Glutamatergic neuron (in vitro differentiated cells): ENCODE data around the gene DQX1. TPM values are rescaled to one million over a fixed set of nuclear protein-coding genes. Genes with fewer than 3 reads are reported as not detected.
"Not testable (repeated sequence)": the region's sequence is repeated elsewhere in the genome, so short reads cannot be mapped to it uniquely, and the experiment has no call there.

ENCODE experiments used
- DNase-seq: peaks from one replicate; pipeline ENCODE4 v3.0.0; 2022
- H3K27ac Mint-ChIP-seq: one replicate; pipeline ENCODE4 v1.8.0; 2020; ENCODE audit warnings: mild to moderate bottlenecking, mixed read lengths, inconsistent platforms; ENCODE audit not compliant: unreplicated experiment
- H3K27me3 Mint-ChIP-seq: one replicate; pipeline ENCODE4 v1.8.0; 2020; ENCODE audit warnings: mild to moderate bottlenecking, moderate library complexity, mixed read lengths, inconsistent platforms; ENCODE audit not compliant: unreplicated experiment
- H3K36me3 Mint-ChIP-seq: one replicate; pipeline ENCODE4 v1.8.0; 2020; ENCODE audit warnings: mild to moderate bottlenecking, mixed read lengths, inconsistent platforms; ENCODE audit not compliant: unreplicated experiment
- H3K4me1 Mint-ChIP-seq: one replicate; pipeline ENCODE4 v1.8.0; 2020; ENCODE audit warnings: mild to moderate bottlenecking, low read depth, mixed read lengths, inconsistent platforms; ENCODE audit not compliant: unreplicated experiment
- H3K4me3 Mint-ChIP-seq: one replicate; pipeline ENCODE4 v1.8.0; 2020; ENCODE audit warnings: mild to moderate bottlenecking, mixed read lengths, inconsistent platforms; ENCODE audit not compliant: unreplicated experiment
- H3K9me3 Mint-ChIP-seq: one replicate; pipeline ENCODE4 v1.8.0; 2020; ENCODE audit warnings: mild to moderate bottlenecking, moderate library complexity, mixed read lengths, inconsistent platforms; ENCODE audit not compliant: unreplicated experiment
- CTCF ChIP-seq: fragments of 200-600 bp; sonication (generic); IDR thresholded peaks from one replicate; pipeline ENCODE4 v1.5.0; 2021; ENCODE audit not compliant: partially characterized antibody, unreplicated experiment
- total RNA-seq: library from RNA; stranded (reverse); fragmentation: NEBNext Ultra II Directional; extraction: Animal tissue kit (Norgen Biotek cat#: 25700); gene quantifications from one replicate; pipeline ENCODE4 v1.2.1, GENCODE V29; 2021; ENCODE audit not compliant: unreplicated experiment

DQX1 gene
- total RNA-seq, 1 donor from 2014 or later = 0.91 TPM

GRCh38 chr2:74564222-74564621 is 38.2 kb upstream of the DQX1 start:
- no peak for DNase-seq
- no peak for TF ChIP-seq CTCF
- Mint-ChIP-seq H3K4me3 (no peak overlapping the region), H3K9me3 (peaks cover 3% of the 10 kb centered on the region), H3K27me3 (peaks cover 18% of the 10 kb centered on the region), H3K36me3 (no peaks in the 10 kb centered on the region), H3K4me1 (no peaks in the 10 kb centered on the region), H3K27ac (no peak overlapping the region)

GRCh38 chr2:74562126-74562775 is 36.2 kb upstream of the DQX1 start:
- no peaks in the 10 kb centered on the region for H3K36me3 Mint-ChIP-seq
- H3K4me1 Mint-ChIP-seq = no peaks in the 10 kb centered on the region
- H3K27ac Mint-ChIP-seq = no peak overlapping the region
- TF ChIP-seq CTCF = no peak
- peaks cover 5% of the 10 kb centered on the region for H3K9me3 Mint-ChIP-seq
- no peak for DNase-seq
- peak overlapping the region; percentile 8 for H3K4me3 Mint-ChIP-seq
- peaks cover 17% of the 10 kb centered on the region for H3K27me3 Mint-ChIP-seq

GRCh38 chr2:74561022-74561421 is 35.0 kb upstream of the DQX1 start:
- not testable (repeated sequence) for H3K27ac Mint-ChIP-seq, H3K36me3 Mint-ChIP-seq, DNase-seq, H3K4me3 Mint-ChIP-seq, H3K9me3 Mint-ChIP-seq, H3K4me1 Mint-ChIP-seq
- H3K27me3 Mint-ChIP-seq = peaks cover 18% of the 10 kb centered on the region

GRCh38 chr2:74560591-74560990 is 34.6 kb upstream of the DQX1 start:
- Mint-ChIP-seq H3K27me3 (peaks cover 14% of the 10 kb centered on the region), H3K36me3 (no peaks in the 10 kb centered on the region), H3K4me1 (no peaks in the 10 kb centered on the region), H3K4me3 (no peak overlapping the region), H3K9me3 (peaks cover 5% of the 10 kb centered on the region), H3K27ac (no peak overlapping the region)
- TF ChIP-seq CTCF = no peak
- no peak for DNase-seq

DNA sequence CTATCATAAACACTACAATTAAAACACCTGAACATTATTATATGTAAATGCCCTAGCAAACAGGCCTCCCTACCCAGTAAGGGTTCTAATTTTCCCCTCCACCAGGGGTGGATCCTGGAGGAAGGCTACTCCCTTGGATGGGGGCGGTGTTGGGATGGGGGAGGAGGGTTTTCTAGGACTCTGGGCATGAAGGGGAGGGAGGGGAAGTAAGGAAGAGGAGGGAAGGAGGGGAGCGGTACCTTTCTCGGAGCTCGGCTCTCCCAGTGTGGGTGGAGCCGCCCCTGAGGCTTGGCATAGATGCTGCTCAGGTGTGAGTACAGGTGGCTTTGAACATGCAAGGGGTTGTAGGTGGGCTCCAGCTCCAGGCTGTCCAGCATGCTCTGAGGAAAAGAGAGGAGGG is 33.9 kb upstream of the DQX1 start:
- DNase-seq = no peak
- H3K27ac Mint-ChIP-seq = no peak overlapping the region
- H3K27me3 Mint-ChIP-seq = peaks cover 17% of the 10 kb centered on the region
- H3K9me3 Mint-ChIP-seq = peaks cover 5% of the 10 kb centered on the region
- TF ChIP-seq CTCF = no peak
- no peak overlapping the region for H3K4me3 Mint-ChIP-seq
- no peaks in the 10 kb centered on the region for H3K36me3 Mint-ChIP-seq
- H3K4me1 Mint-ChIP-seq = no peaks in the 10 kb centered on the region
